GM11168 (cell line): ENCODE measurements around the gene ABHD17B.
"Not testable (repeated sequence)": the region's sequence is repeated elsewhere in the genome, so short reads cannot be mapped to it uniquely, and the experiment has no call there.

Source experiments
- in situ Hi-C: fragments of 300-500 bp; cut with MboI; formaldehyde crosslinking; loops from one replicate; pipeline ENCODE4 v1.12.0; 2022; ENCODE audit warnings: low sequenced_read_pairs; ENCODE audit not compliant: unreplicated experiment

The ABHD17B gene

DNA sequence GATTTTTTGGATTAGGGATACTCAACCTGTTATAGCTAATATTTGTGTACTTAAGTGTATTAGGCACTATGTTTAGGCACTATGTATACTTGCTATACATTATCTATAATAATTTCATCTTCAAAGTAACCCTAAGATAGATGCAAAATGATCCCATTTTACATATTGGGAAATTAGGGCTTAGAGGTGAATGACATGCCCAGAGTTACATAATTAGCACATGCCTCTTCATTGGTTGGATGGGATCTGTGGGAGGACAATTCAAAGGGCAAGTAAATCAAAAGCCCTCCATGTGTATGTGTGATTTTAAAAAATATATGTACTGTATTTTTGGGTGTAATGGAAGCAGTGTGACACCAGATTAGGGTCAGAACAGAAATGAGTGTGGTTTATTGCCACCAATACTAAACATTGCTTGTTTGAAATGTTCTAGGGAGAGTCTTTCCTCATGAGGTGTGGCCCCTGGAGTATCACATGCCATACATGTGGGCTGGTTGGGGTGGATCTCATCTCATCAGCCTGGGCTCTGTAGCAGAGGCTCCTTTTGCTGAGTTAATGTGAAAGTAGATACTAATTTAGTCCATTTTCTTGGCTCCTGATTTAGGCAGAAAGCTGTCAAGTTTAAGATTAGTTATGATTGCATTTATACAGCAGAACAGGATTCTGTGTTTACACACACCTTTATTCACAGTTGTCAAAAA is 6.0 kb upstream of the ABHD17B start:
- in situ Hi-C loops = no loop called here

DNA sequence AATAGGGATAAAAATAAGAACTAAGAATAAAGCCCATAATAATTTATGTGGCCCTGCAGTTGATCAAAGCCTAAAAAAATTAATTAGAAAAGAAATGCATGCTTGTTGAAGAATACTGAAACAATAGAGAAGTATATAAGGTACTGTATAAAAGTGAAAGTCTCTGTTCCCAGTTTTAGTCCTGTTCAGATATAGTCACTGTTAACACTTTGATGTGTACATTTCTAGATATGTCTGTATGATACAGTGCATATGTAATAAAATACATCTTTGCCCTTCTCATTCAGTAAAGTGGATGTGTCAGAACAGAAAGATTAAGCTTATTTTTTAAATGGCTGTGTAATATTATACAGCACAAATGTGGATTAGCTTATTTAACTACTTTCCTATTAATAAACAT is 4.5 kb upstream of the ABHD17B start:
- in situ Hi-C loops = no loop called here

DNA sequence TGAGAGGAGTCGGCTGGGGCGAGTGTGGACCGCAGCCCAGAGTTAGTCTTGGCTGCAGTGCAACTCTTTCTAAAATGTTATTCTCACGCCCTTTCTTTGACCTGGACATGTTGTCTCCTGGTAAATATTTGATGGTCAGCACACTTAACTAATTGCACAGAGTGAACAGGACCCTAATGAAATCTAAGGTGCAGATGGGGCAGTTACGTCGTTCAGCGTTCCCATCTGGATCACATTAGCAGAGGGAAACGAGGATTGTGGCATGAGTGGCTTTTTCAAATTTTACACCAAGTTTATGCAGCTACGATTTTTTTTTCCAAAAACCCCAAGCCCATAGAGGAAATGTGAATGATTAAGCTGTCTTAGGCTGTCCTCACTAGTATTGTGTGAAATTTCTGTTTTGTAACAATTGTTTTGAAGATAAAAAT is 929 bp upstream of the ABHD17B start:
- in situ Hi-C loops = no loop called here

DNA sequence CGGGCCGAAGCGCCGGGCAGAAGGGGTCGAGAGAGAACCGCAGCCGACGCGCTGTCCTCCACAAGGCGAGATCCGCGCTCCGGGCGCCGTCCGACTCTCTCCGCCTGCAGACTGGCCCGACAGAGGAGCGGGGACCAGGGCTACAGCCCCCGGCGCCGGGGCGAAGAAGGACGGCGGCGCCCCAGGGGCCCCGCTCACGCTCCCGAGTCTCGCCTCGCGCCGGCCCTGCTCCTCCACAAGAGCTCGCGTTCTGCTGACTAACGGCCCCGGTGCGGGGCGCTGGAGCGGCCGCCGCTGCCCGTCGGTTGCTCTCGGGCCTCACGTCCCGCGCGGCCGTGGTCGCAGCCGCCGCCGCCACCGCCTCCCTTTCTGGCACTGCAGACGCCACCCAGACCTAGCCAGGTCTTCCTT is 338 bp downstream of the ABHD17B start:
- in situ Hi-C loops = no loop called here

DNA sequence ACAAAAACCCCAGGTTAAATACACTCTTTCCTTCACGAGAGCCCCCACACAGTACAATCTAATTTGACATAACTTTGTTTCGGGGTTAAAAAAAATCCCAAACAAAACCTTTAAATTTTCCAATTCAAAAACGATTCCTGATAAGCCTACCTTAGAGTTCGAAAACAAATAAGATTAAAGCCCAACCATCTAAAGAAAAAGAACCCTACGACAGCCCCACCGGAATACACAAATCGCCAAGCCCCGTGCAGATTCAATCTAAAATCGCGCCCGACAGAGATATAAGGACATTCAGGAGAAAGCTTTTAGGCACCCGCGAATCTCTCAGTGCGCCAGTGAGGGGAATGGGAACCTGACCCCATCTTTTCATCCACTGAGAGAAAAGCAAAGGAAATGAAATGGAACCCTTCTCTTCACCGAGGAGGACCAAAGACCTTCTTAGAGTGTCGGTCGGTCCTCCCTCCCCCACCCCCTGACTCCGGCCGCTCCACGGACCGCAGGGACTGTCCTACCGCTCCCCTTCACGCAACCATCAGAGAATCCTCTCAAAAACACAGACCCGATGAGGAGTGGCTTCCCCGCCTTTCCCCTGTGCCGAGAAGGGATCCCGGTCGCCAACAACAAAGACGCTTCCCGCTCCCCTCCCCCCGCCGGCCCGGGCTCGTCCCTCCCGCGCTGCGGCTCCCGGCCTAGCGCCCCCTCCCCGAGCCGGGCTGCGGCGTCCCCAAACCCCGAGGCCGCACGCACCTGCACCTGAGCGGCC is 925 bp downstream of the ABHD17B start:
- in situ Hi-C loops = no loop called here

DNA sequence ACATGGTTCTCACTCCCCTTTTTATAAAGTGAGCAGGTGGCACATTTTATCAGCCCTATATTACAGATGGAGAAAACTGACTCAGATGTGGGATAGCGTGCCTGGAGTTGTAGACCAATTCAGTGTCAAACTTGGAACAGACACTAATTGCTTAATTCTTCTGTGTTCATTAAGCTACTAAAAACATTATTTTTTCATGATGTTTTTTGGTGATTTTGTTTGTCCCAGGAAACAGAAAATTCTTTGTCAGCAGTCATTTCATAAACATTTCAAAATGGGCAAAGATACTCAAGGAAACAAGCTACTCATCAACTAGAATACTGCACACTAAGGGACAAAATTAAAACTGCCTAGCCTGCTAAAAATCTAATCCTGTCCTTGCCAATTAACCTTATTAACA is 2.2 kb downstream of the ABHD17B start:
- in situ Hi-C loops = no loop called here

DNA sequence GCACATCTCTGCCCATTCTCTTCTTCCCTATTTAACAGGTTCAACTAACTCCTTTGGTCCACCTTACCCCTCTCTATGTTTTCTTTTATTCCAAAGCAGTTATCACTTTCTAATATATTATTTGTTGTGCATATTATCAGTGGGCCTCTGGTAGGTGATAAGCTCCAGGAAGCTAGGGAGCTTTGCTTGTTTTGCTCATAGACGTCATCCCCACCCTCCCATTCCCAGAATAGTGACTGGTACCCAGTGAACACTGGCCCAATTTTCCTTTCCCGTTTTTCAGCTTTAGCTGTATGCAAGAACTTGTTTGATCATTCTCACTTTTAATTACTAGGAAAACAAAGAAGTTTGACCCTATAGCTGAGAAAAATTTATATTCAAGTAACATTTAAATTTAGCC is 6.9 kb downstream of the ABHD17B start:
- in situ Hi-C loops = no loop called here

DNA sequence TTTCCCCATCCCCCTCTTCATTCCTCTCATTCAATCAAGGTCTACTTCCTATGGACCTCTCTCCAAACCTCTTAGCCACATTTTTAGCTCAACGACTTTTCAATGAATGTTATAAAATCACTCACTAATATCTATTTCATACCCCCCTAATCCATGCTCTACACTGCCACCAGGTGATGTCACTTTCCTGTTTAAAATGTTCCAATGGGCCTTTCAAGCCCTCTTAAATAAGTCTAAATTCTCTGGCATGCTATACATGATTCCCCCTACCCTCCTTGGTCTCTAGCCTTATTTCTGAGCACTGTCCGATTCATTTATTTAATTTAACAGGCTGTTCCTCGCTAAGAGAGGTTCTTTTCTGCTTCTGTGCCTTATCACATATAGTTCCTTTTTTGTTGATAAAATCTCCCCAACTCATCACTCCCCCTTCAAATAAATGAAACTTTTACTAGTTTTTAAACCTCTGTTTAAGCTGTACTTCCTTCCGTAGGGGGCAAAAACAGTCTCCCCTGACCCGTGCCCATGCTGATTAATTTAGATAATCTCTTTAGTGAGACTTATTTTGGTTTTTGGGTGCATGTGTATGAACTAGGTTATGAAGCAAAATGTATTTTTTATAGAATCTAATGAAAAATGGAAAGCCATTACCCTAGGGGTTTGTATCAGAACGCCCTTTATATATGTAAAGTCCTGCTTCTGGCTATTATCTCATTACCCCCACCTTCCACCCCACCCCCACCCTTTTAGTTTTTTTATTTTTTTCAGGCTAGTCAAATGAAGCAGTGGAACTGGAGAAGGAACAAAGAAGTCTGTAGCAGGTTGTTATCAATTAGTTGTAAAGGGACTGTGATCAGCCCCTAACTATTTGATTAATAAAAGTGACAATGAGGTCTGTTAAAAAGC is 9.0 kb downstream of the ABHD17B start:
- in situ Hi-C loops = no loop called here

DNA sequence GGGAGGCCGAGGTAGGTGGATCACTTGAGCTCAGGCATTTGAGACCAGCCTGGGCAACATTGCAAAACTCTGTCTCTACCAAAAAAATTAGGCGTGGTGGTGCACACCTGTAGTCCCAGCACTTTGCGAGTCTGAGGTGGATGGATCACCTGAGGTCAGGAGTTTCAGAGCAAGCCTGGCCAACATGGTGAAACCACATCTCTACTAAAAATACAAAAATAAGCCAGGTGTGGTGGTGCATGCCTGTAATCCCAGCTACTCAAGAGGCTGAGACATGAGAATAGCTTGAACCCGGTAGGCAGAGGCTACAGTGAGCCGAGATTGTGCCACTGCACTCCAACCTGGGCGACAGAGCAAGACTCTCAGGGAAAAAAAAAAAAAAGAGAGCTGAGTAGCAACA is 12.2 kb downstream of the ABHD17B start:
- in situ Hi-C loops = not testable (repeated sequence)

DNA sequence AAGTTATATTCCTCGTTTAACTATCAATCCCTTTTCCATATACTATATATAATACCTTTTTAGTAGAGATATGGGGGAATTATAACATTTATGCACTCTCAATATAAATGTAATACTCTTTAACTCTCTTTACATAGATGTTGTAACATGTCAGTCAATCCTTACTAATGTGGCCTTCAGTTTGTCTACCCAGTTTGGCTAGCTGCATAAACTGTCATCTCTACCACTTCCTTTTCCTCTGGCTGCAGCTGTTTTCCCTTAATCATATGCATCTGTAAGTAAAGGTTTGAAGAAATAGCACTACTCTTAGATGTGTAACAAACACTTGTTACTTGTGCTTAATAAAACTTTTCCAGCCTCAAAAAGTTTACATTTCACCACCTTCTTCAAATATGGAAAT is 13.4 kb downstream of the ABHD17B start:
- in situ Hi-C loops = no loop called here

DNA sequence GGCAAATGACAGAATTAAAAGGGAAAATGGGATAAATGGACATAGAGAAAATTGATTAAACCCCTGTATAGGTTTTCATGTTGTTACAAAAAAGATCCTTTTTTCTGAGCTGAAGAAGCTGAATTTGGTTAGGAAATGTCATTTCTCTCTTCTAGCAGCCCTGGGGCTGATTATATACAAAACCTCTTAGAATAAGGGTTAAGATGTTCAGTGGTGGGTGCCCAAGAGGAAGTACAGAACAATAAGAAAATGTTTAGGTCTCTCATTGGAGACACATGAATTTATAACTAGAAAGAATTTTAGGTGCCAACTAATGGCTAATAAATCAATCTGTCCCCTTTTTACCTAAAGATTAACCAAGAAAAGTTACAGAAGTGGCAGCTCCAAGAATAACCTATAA is 14.2 kb downstream of the ABHD17B start:
- in situ Hi-C loops = no loop called here

DNA sequence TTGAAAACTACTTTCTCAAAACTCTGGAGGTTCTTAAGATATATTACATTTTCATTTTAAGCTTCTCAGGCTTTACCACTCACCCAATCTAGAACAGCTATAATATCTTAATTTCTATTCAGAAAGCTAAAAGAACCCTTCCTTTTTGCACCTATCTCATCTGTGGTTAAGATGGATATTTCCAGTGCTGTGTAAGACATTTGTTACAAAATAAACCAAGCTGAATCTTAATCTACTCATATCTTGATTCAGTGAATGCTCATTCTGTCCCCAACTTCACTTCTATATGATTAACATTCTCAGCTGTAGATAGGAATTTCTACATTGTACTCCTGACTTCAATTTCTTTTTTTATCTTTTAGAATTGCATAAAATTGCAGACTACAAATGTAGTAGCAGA is 15.0 kb downstream of the ABHD17B start:
- in situ Hi-C loops = no loop called here

DNA sequence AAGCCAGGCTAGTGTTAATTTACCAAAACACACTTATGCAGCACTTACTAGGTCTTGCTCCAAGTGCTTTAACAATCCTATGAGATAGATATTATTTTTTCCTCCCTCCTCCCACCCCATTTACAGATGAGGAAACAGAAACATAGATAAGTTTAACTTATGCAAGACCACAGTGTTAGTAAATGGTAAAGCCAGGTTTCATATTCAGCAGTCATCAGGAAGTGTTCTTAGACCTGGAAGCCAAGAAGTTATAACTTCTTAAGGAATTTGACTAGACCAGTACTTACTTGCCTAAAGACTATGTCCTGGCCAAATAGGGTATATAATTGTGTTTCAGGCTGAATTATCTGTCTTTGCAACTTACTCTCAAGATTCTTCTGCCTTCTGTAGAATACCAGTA is 15.9 kb downstream of the ABHD17B start:
- in situ Hi-C loops = no loop called here

DNA sequence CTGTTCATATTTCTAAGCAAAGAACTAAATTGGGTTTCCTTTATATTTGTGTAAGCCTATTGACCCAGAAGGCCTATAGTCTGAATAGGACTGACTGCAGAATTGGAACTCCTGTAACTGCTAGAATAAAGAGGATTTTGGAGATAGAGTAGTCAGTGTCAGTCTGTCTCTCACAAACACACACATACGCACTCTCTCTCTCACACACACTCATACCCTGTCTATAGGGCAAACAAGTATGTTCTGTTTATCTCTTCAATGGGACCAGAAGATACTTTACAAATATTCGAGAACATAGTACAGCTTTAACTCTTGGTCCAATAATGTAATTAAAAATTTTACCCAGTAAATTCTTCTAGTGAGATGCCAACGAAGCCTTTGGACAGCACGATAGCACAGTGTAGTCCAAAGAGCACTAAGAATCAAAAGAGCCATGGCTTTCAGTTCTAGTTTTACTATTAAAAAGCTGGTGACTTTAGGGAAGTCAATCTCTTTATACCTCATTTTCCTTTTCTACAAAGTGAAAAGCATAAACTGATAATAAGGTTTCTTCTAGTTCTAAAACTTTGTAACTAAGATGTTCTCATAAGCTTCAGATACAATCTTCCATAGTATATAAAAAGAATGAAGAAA is 19.3 kb downstream of the ABHD17B start:
- in situ Hi-C loops = no loop called here

DNA sequence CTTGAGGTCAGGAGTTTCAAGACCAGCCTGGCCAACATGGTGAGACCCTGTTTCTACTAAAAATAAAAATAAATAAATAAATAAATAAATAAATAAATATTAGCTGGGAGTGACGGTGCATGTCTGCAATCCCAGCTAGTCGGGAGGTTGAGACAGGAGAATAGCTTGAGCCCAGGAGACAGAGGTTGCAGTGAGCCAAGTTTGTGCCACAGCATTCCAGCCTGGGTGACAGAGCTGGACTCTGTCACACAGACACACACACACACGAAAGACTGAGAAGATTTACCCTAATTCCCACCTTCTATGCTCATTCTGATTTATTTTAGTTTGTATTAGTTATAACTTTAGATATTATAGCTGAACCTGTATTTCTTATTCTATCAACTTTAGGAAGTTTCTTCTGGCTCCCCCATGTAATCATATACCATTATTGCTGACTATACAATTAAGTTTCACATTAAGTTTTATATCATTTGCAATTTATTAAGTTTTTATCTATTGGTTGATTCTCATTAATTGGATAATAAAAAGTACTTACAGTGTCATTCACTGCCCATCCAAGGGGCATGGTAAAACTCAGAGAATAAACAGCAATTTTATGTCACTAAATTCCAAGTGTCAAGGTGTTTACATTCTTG is 20.8 kb downstream of the ABHD17B start:
- in situ Hi-C loops = no loop called here

DNA sequence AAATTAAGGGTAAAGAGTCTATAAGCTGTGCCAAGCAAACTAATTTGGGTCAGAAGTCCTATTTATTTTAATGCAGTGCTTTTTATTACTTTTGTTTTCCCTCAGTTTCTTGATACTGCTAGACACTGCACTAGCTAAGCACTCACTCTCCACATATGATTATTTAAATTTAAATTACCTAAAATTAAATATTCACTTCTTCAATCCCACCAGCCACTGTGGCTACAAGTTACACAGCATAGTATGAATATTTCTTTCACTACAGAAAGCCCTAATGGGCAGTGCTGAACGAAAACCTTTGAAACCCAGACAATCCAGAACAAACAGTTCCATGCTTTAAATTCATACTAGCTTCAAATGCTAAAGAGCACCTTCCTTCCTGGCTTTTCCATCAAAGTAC is 23.6 kb downstream of the ABHD17B start:
- in situ Hi-C loops = no loop called here

DNA sequence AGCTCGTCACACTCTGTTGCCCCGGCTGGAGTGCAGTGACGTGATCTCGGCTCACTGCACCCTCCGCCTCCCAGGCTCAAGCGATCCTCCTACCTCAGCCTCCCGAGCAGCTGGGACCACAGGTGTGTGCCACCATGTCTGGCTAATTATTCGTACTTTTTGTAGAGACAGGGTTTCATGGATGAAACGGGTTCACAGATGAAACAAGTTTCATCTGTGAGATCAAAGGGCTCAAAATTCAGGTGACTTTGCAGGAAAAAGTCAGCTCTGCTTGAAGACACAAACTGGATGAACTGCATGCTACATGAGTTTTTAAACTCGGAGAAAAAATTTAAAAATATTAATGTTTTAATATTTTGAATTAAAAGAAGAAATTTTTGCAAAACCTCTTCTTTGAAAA is 24.5 kb downstream of the ABHD17B start:
- in situ Hi-C loops = no loop called here

DNA sequence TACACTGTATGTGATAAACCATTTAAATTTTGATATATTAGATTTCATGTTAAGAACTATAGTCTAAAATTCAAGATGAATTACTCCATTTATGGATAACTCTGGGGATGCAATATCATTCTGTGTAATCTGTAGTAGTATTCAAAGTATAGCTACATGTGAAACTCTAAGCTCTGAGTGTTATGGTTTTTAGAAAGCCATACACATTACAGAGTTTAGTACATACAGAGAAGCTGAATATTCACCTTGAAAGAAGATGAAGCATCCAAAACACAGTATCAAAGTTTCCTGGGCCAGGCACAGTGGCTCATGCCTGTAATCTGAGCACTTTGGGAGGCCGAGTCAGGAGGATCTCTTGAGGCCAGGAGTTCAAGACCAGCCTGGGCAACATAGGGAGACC is 25.0 kb downstream of the ABHD17B start:
- in situ Hi-C loops = no loop called here

DNA sequence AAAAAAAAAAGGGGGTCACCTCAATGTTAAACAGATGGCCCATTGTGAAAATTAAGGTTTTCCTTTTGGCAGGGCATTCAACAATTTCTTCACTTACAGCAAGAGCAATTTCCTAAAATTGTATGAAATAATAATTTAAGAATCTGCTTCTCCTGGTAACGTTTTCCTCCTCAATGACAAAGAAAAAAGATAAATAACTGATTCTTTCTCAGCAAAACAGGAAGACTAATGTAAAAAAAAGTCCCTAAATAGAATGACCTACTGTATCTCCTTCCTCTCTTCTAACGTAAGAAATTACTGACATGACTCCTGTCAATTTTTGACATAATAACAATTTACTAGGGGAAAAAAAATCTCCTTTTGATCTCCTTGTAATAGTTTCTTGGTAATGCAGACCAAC is 25.5 kb downstream of the ABHD17B start:
- in situ Hi-C loops = no loop called here

DNA sequence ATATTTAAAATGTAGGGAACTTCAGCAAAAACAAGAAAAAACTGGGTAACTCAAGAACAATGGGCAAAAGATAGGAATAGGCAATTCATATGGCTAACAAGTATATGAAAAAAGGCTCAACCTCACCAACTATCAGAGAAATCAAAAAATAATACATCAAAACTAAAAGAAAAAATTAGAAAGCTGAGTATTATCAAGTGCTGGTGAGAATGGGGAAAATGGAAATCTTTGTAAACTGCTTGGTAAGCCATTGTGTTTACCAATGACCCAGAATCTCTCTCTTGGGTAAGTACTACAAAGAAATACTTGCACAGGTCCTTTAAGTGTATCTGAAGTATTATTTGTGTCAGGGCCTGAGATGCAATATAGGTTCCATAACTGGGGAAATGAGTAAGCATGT is 27.0 kb downstream of the ABHD17B start:
- in situ Hi-C loops = no loop called here
